GM12865 (cell line): ENCODE results near the gene SUSD4.

ENCODE experiments used
- DNase-seq: peaks from one replicate; pipeline ENCODE4 v3.0.0; 2010; ENCODE audit warnings: low read depth
- H3K4me3 ChIP-seq: 2 replicates; pipeline ENCODE4 v1.5.1; 2011; ENCODE audit warnings: mild to moderate bottlenecking, low read depth, low read length, control low read depth
- TF ChIP-seq, protein P1 (sequence below): IDR thresholded peaks from 2 replicates; pipeline ENCODE4 v1.5.1; 2011; ENCODE audit warnings: low read length, control low read depth, low read depth, inconsistent platforms; ENCODE audit not compliant: insufficient read depth; ENCODE audit errors: missing control alignments

Gene SUSD4

GRCh38 chr1:223338811-223339746, 24.9 kb downstream of the SUSD4 start:
- no peak overlapping the region for H3K4me3 ChIP-seq
- DNase-seq = no peak
- TF ChIP-seq, protein P1, sequence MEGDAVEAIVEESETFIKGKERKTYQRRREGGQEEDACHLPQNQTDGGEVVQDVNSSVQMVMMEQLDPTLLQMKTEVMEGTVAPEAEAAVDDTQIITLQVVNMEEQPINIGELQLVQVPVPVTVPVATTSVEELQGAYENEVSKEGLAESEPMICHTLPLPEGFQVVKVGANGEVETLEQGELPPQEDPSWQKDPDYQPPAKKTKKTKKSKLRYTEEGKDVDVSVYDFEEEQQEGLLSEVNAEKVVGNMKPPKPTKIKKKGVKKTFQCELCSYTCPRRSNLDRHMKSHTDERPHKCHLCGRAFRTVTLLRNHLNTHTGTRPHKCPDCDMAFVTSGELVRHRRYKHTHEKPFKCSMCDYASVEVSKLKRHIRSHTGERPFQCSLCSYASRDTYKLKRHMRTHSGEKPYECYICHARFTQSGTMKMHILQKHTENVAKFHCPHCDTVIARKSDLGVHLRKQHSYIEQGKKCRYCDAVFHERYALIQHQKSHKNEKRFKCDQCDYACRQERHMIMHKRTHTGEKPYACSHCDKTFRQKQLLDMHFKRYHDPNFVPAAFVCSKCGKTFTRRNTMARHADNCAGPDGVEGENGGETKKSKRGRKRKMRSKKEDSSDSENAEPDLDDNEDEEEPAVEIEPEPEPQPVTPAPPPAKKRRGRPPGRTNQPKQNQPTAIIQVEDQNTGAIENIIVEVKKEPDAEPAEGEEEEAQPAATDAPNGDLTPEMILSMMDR = no peak

DNA sequence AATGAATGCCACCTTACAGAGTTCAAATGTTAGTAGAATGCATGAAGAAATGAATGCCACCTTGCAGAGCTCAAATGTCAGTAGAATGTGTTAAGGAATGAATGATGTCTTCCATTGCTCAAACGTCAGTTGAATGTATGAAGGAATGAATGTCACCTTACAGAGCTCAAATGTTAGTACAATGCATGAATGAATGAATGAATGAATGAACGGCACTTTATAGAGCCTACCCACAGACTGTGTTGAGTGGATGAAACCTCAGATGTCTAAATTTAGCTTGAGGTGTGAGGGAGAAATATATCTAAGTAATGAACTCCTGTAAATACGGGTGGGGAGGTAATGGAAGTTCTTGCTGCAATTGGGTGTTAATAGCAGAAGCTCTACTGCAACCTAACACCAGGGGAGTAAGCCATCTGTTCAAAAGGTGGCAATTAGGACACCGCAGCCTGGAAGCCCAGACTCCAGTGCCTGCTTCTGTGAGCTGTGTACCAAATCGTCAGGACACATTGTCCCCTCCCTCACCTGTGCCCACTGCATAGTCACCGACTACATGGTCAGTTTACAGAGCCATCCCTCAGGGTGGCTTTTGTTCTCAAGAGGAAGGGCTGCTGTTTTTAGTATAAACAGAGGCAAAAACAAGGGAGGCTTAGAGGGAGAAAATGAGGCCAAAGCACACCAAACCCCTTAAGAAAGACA, 26.7 kb downstream of the SUSD4 start:
- TF ChIP-seq, protein P1 = no peak
- no peak overlapping the region for H3K4me3 ChIP-seq
- no peak for DNase-seq

GRCh38 chr1:223334156-223334555, 29.8 kb downstream of the SUSD4 start:
- TF ChIP-seq, protein P1 = no peak
- no peak overlapping the region for H3K4me3 ChIP-seq
- no peak for DNase-seq

DNA sequence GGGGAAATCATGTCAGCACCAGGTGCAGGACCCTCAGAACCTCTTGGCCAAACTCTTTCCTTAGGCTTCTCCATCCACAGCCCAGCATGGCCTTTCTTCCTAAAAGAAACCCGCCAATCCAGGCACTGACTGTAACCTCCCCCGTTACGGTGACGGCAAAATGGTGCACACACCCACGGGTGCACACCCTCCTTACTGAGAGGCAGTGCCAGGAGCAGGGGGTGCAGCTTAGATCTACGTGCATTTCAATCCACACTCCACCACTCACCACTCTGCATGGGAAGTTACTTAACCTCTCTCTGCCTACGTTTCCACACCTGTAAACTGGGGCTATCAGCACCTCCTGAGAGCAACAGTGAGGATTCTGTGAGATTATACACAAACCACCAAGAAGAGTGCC, 31.0 kb downstream of the SUSD4 start:
- no peak for DNase-seq
- TF ChIP-seq, protein P1 = no peak
- no peak overlapping the region for H3K4me3 ChIP-seq

- no peak overlapping the region for H3K4me3 ChIP-seq
- TF ChIP-seq, protein P1 = no peak
- DNase-seq = no peak
These were observed 32.0 kb downstream of the SUSD4 start for GRCh38 chr1:223331929-223332328.

DNA sequence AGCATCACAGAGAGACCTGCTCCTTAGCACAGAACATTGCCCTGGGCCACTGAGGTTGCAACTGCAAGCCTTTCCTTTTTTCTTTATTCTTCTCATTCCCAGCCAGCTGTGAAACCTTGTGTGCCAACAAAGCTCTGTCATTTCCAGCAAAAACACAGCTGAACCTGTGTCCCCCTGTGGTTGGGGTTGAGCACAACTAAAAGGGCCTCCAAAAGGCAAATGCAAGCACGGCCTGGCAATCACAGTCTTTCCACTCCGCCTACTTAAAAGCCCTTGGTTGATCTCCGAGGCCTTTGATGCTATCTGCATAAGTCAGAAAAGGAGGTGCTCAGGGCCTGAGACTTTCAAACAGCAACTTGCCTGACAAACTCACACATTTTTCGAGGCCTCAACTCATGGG, 32.7 kb downstream of the SUSD4 start:
- no peak overlapping the region for H3K4me3 ChIP-seq
- TF ChIP-seq, protein P1 = no peak
- no peak for DNase-seq
